Measurements from ENCODE around the gene DGKI.

DNA sequence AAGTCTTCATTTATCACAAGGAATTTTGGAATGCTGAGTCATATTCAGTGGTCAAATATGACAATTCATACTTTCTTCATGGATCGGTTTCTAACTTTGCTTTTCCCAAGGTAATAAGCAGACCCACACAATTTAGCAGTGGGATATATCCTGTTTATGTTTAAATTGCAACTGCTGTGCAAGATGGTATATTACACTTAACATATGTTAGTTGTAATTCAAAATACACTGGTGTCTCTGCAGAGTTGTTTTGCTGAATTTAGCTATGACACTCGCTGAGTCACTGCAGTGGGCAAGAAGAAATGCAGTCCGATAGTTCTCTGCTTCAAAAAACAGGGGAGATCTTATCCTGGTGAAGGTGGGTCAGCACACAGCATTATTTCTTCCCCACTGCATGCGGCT is 308.4 kb downstream of the DGKI start:
- TF ChIP-seq, protein P1, sequence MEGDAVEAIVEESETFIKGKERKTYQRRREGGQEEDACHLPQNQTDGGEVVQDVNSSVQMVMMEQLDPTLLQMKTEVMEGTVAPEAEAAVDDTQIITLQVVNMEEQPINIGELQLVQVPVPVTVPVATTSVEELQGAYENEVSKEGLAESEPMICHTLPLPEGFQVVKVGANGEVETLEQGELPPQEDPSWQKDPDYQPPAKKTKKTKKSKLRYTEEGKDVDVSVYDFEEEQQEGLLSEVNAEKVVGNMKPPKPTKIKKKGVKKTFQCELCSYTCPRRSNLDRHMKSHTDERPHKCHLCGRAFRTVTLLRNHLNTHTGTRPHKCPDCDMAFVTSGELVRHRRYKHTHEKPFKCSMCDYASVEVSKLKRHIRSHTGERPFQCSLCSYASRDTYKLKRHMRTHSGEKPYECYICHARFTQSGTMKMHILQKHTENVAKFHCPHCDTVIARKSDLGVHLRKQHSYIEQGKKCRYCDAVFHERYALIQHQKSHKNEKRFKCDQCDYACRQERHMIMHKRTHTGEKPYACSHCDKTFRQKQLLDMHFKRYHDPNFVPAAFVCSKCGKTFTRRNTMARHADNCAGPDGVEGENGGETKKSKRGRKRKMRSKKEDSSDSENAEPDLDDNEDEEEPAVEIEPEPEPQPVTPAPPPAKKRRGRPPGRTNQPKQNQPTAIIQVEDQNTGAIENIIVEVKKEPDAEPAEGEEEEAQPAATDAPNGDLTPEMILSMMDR (IDR thresholded peaks at IDR 0.05) = no peak
- TF ChIP-seq POLR2AphosphoS5 (IDR thresholded peaks at IDR 0.05; ENCODE audit: low read depth, low read length) = no peak
- TF ChIP-seq, protein P2, sequence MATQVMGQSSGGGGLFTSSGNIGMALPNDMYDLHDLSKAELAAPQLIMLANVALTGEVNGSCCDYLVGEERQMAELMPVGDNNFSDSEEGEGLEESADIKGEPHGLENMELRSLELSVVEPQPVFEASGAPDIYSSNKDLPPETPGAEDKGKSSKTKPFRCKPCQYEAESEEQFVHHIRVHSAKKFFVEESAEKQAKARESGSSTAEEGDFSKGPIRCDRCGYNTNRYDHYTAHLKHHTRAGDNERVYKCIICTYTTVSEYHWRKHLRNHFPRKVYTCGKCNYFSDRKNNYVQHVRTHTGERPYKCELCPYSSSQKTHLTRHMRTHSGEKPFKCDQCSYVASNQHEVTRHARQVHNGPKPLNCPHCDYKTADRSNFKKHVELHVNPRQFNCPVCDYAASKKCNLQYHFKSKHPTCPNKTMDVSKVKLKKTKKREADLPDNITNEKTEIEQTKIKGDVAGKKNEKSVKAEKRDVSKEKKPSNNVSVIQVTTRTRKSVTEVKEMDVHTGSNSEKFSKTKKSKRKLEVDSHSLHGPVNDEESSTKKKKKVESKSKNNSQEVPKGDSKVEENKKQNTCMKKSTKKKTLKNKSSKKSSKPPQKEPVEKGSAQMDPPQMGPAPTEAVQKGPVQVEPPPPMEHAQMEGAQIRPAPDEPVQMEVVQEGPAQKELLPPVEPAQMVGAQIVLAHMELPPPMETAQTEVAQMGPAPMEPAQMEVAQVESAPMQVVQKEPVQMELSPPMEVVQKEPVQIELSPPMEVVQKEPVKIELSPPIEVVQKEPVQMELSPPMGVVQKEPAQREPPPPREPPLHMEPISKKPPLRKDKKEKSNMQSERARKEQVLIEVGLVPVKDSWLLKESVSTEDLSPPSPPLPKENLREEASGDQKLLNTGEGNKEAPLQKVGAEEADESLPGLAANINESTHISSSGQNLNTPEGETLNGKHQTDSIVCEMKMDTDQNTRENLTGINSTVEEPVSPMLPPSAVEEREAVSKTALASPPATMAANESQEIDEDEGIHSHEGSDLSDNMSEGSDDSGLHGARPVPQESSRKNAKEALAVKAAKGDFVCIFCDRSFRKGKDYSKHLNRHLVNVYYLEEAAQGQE (IDR thresholded peaks at IDR 0.05; ENCODE audit: insufficient read depth in 1 of 2, low read depth in 2 of 2, low read length in 1 of 2) = no peak
